ENCODE results near the gene ABLIM2. TPM values are rescaled to one million over a fixed set of nuclear protein-coding genes. Genes with fewer than 3 reads are reported as not detected.

ABLIM2 gene
- total and polyA plus RNA-seq, 4 experiments from 2014 or later = 0.44 to 7.9 (median 3.8) TPM

- Histone ChIP-seq H3K4me3 (ENCODE audit: low read length in 2 of 2) (no peak overlapping the region), H3K27ac (ENCODE audit: low read depth, low read length) (no peak overlapping the region), H3K36me3 (ENCODE audit: insufficient read depth, low read length) (no peaks in the 10 kb centered on the region), H3K4me1 (ENCODE audit: insufficient read depth, low read length) (peaks cover 5% of the 10 kb centered on the region), H3K9me3 (ENCODE audit: control insufficient read depth in 1 of 2, low read length in 2 of 2) (no peaks in the 10 kb centered on the region), H3K27me3 (ENCODE audit: insufficient read depth, low read length) (no peaks in the 10 kb centered on the region)
- ChIA-PET POLR2A (ENCODE audit: partially characterized antibody) (interaction anchor here (1.3 kb wide), 2 partner anchors 23 to 49 kb away, joined by 3 to 4 read pairs; no protein-coding TSS in a partner anchor), CTCF (ENCODE audit: partially characterized antibody) (interaction anchor here (0.7 to 8.5 kb wide), 21 partner anchors 10 to 217 kb away, joined by 3 to 188 read pairs (median 5); partner anchors contain the start of gene AFAP1)
- Mint-ChIP-seq H3K27ac (no peak overlapping the region), H3K27me3 (no peaks in the 10 kb centered on the region), H3K9me3 (peaks cover 0 to 9% (median 1%) of the 10 kb centered on the region in 8 donors), H3K4me1 (peaks cover 2 to 4% (median 4%) of the 10 kb centered on the region in 4 donors), H3K36me3 (peaks cover 0 to 3% of the 10 kb centered on the region in 2 donors), H3K4me3 (no peak overlapping the region)
- DNase-seq = peak; percentile 67 to 71 (median 69)
- intact Hi-C loops (cut with micrococcal nuclease) = loop anchor here (1.0 to 5.0 kb wide), 5 partner anchors 48 to 795 kb away; partner anchors contain the start of genes AFAP1 and SORCS2
Measured at GRCh38 chr4:7987148-7987989, 171.2 kb downstream of the ABLIM2 start.

- no peaks in the 10 kb centered on the region for H3K27me3 ChIP-seq (ENCODE audit: insufficient read depth, low read length)
- H3K4me1 ChIP-seq (ENCODE audit: insufficient read depth, low read length) = peaks cover 5% of the 10 kb centered on the region
- H3K36me3 ChIP-seq (ENCODE audit: insufficient read depth, low read length) = no peaks in the 10 kb centered on the region
- ChIA-PET POLR2A (ENCODE audit: partially characterized antibody) (interaction anchor here (1.3 kb wide), 2 partner anchors 21 to 48 kb away, joined by 3 to 4 read pairs; no protein-coding TSS in a partner anchor), CTCF (ENCODE audit: partially characterized antibody) (interaction anchor here (1.1 to 8.5 kb wide), 11 partner anchors 16 to 183 kb away, joined by 3 to 188 read pairs (median 4); no protein-coding TSS in a partner anchor)
- Mint-ChIP-seq H3K36me3 (peaks cover 0 to 3% of the 10 kb centered on the region in 2 donors), H3K4me1 (peaks cover 2 to 13% (median 6%) of the 10 kb centered on the region in 4 donors), H3K4me3 (peak overlapping the region in 2 of 8 donors; percentile 23 to 32), H3K9me3 (peaks cover 0 to 9% (median 1%) of the 10 kb centered on the region in 8 donors), H3K27me3 (no peaks in the 10 kb centered on the region), H3K27ac (no peak overlapping the region)
- no peaks in the 10 kb centered on the region for H3K9me3 ChIP-seq (ENCODE audit: control insufficient read depth in 1 of 2, low read length in 2 of 2)
- DNase-seq = no peak
- no peak overlapping the region for H3K4me3 ChIP-seq (ENCODE audit: low read length in 2 of 2)
- intact Hi-C loops (cut with micrococcal nuclease) = loop anchor here (2.0 to 5.0 kb wide), 3 partner anchors 109 to 794 kb away; partner anchors contain the start of gene SORCS2
- H3K27ac ChIP-seq (ENCODE audit: low read depth, low read length) = no peak overlapping the region
Measured at GRCh38 chr4:7985891-7986441, 172.6 kb downstream of the ABLIM2 start.

GRCh38 chr4:7985072-7985471 is 173.5 kb downstream of the ABLIM2 start:
- CTCF ChIA-PET (ENCODE audit: partially characterized antibody) = interaction anchor here (1.1 to 8.5 kb wide), 3 partner anchors 108 to 182 kb away, joined by 3 to 188 read pairs (median 36); no protein-coding TSS in a partner anchor
- H3K36me3 ChIP-seq (ENCODE audit: insufficient read depth, low read length) = no peaks in the 10 kb centered on the region
- DNase-seq = no peak
- intact Hi-C loops (cut with micrococcal nuclease) = loop anchor here (5.0 kb wide), 2 partner anchors 128 to 793 kb away; partner anchors contain the start of gene SORCS2
- POLR2A ChIA-PET (ENCODE audit: partially characterized antibody) = no interaction called here
- Mint-ChIP-seq H3K4me1 (peaks cover 2 to 13% (median 6%) of the 10 kb centered on the region in 4 donors), H3K36me3 (peaks cover 0 to 3% of the 10 kb centered on the region in 2 donors), H3K4me3 (no peak overlapping the region), H3K9me3 (peaks cover 0 to 6% (median 1%) of the 10 kb centered on the region in 8 donors), H3K27ac (no peak overlapping the region), H3K27me3 (no peaks in the 10 kb centered on the region)
- no peaks in the 10 kb centered on the region for H3K27me3 ChIP-seq (ENCODE audit: insufficient read depth, low read length)
- H3K4me1 ChIP-seq (ENCODE audit: insufficient read depth, low read length) = peaks cover 5% of the 10 kb centered on the region
- H3K27ac ChIP-seq (ENCODE audit: low read depth, low read length) = no peak overlapping the region
- no peak overlapping the region for H3K4me3 ChIP-seq (ENCODE audit: low read length in 2 of 2)
- H3K9me3 ChIP-seq (ENCODE audit: control insufficient read depth in 1 of 2, low read length in 2 of 2) = no peaks in the 10 kb centered on the region

- CTCF ChIA-PET (ENCODE audit: partially characterized antibody) = interaction anchor here (0.7 to 8.5 kb wide), 3 partner anchors 9 to 181 kb away, joined by 3 to 188 read pairs (median 3); no protein-coding TSS in a partner anchor
- H3K4me3 ChIP-seq (ENCODE audit: low read length in 2 of 2) = no peak overlapping the region
- intact Hi-C loops (cut with micrococcal nuclease) = no loop called here
Measured at GRCh38 chr4:7984286-7984925, 174.2 kb downstream of the ABLIM2 start.

GRCh38 chr4:7983296-7983695 is 175.3 kb downstream of the ABLIM2 start:
- Histone ChIP-seq H3K9me3 (ENCODE audit: control insufficient read depth in 1 of 2, low read length in 2 of 2) (no peaks in the 10 kb centered on the region), H3K27me3 (ENCODE audit: insufficient read depth, low read length) (no peaks in the 10 kb centered on the region), H3K4me1 (ENCODE audit: insufficient read depth, low read length) (peaks cover 5% of the 10 kb centered on the region), H3K4me3 (ENCODE audit: low read length in 2 of 2) (no peak overlapping the region), H3K36me3 (ENCODE audit: insufficient read depth, low read length) (no peaks in the 10 kb centered on the region), H3K27ac (ENCODE audit: low read depth, low read length) (no peak overlapping the region)
- no peak overlapping the region for H3K4me3 Mint-ChIP-seq
- POLR2A ChIA-PET (ENCODE audit: partially characterized antibody) = no interaction called here
- no peaks in the 10 kb centered on the region for H3K36me3 Mint-ChIP-seq
- no peak for DNase-seq
- no peak overlapping the region for H3K27ac Mint-ChIP-seq
- peaks cover 2 to 13% (median 6%) of the 10 kb centered on the region in 4 donors for H3K4me1 Mint-ChIP-seq
- no peaks in the 10 kb centered on the region for H3K9me3 Mint-ChIP-seq
- H3K27me3 Mint-ChIP-seq = no peaks in the 10 kb centered on the region
- CTCF ChIA-PET (ENCODE audit: partially characterized antibody) = interaction anchor here (0.8 to 8.5 kb wide), 2 partner anchors 180 to 181 kb away, joined by 5 to 188 read pairs; no protein-coding TSS in a partner anchor
- intact Hi-C loops (cut with micrococcal nuclease) = no loop called here

More at GRCh38 chr4:7984286-7984925, 174.2 kb downstream of the ABLIM2 start:
- Histone ChIP-seq H3K27ac (ENCODE audit: low read depth, low read length) (no peak overlapping the region), H3K27me3 (ENCODE audit: insufficient read depth, low read length) (no peaks in the 10 kb centered on the region), H3K4me1 (ENCODE audit: insufficient read depth, low read length) (peaks cover 5% of the 10 kb centered on the region), H3K36me3 (ENCODE audit: insufficient read depth, low read length) (no peaks in the 10 kb centered on the region), H3K9me3 (ENCODE audit: control insufficient read depth in 1 of 2, low read length in 2 of 2) (no peaks in the 10 kb centered on the region)
- Mint-ChIP-seq H3K36me3 (no peaks in the 10 kb centered on the region), H3K4me3 (no peak overlapping the region), H3K9me3 (peaks cover 0 to under 1% (median 0%) of the 10 kb centered on the region in 8 donors), H3K27ac (no peak overlapping the region), H3K27me3 (no peaks in the 10 kb centered on the region), H3K4me1 (peaks cover 2 to 13% (median 6%) of the 10 kb centered on the region in 4 donors)
- POLR2A ChIA-PET (ENCODE audit: partially characterized antibody) = no interaction called here
- no peak for DNase-seq

GRCh38 chr4:7981738-7982394 is 176.7 kb downstream of the ABLIM2 start:
- H3K36me3 ChIP-seq (ENCODE audit: insufficient read depth, low read length) = no peaks in the 10 kb centered on the region
- no peaks in the 10 kb centered on the region for H3K9me3 Mint-ChIP-seq
- no peak overlapping the region for H3K4me3 ChIP-seq (ENCODE audit: low read length in 2 of 2)
- no peaks in the 10 kb centered on the region for H3K27me3 Mint-ChIP-seq
- POLR2A ChIA-PET (ENCODE audit: partially characterized antibody) = no interaction called here
- no peak overlapping the region for H3K27ac Mint-ChIP-seq
- CTCF ChIA-PET (ENCODE audit: partially characterized antibody) = interaction anchor here (1.8 kb wide), 1 partner anchor 178 kb away, joined by 7 read pairs; no protein-coding TSS in a partner anchor
- H3K4me1 ChIP-seq (ENCODE audit: insufficient read depth, low read length) = peaks cover 5% of the 10 kb centered on the region
- H3K27me3 ChIP-seq (ENCODE audit: insufficient read depth, low read length) = no peaks in the 10 kb centered on the region
- H3K4me3 Mint-ChIP-seq = no peak overlapping the region
- intact Hi-C loops (cut with micrococcal nuclease) = no loop called here
- H3K36me3 Mint-ChIP-seq = no peaks in the 10 kb centered on the region
- H3K4me1 Mint-ChIP-seq = peaks cover 2 to 13% (median 6%) of the 10 kb centered on the region in 4 donors
- no peak for DNase-seq
- H3K27ac ChIP-seq (ENCODE audit: low read depth, low read length) = no peak overlapping the region
- H3K9me3 ChIP-seq (ENCODE audit: control insufficient read depth in 1 of 2, low read length in 2 of 2) = no peaks in the 10 kb centered on the region

Data from CD4-positive, alpha-beta memory T cell (primary cell).